ENCODE measurements around the gene ASTN2.

- TF ChIP-seq CTCF (IDR thresholded peaks at IDR 0.05; ENCODE audit: low read length) (no peak), EZH2 (IDR thresholded peaks at IDR 0.05; ENCODE audit: borderline replicate concordance, low read length) (no peak)
Measured at GRCh38 chr9:117211280-117211679, 203.6 kb downstream of the ASTN2 start.

All from OCI-LY1 (cell line).